HepG2 (cell line): ENCODE results near the gene SLC13A3. TPM values are rescaled to one million over a fixed set of nuclear protein-coding genes. Genes with fewer than 3 reads are reported as not detected.

Experiments used
- BHLHE40 ChIP-seq: IDR thresholded peaks from 2 replicates; pipeline ENCODE4 v1.6.1; 2011; ENCODE audit warnings: low read length, improper control_type of control experiment
- DR1 ChIP-seq: sonication (generic); formaldehyde crosslinking; IDR thresholded peaks from 2 replicates; pipeline ENCODE4 v1.8.0; 2021; ENCODE audit warnings: mild to moderate bottlenecking, missing genetic modification reagents, inconsistent platforms
- FOXO1 ChIP-seq: sonication (generic); formaldehyde crosslinking; IDR thresholded peaks from 2 replicates; pipeline ENCODE4 v1.4.0; 2020; ENCODE audit warnings: missing genetic modification reagents
- NR3C1 ChIP-seq: sonication (generic); formaldehyde crosslinking; IDR thresholded peaks from 2 replicates; pipeline ENCODE4 v1.4.0; 2020; ENCODE audit warnings: missing genetic modification reagents
- RNF2 ChIP-seq: fragments of 450-650 bp; conservative IDR thresholded peaks from 2 replicates; pipeline ENCODE4 v1.6.1; 2016; ENCODE audit warnings: low read depth
- SKIL ChIP-seq: sonication (generic); formaldehyde crosslinking; IDR thresholded peaks from 2 replicates; pipeline ENCODE4 v1.8.0; 2022; ENCODE audit warnings: missing genetic modification reagents, mild to moderate bottlenecking, moderate library complexity, borderline replicate concordance
- SOX5 ChIP-seq: IDR thresholded peaks from 2 replicates; pipeline ENCODE4 v1.6.1; 2016; ENCODE audit warnings: borderline replicate concordance
- TAF1 ChIP-seq: sonication (generic); formaldehyde crosslinking; IDR thresholded peaks from 2 replicates; pipeline ENCODE4 v1.4.0; 2020; ENCODE audit warnings: missing genetic modification reagents
- TRIM24 ChIP-seq: sonication (generic); formaldehyde crosslinking; IDR thresholded peaks from 2 replicates; pipeline ENCODE4 v1.8.0; 2022; ENCODE audit warnings: mild to moderate bottlenecking, missing genetic modification reagents
- ZBTB42 ChIP-seq: sonication (generic); formaldehyde crosslinking; IDR thresholded peaks from 2 replicates; pipeline ENCODE4 v1.5.0; 2020; ENCODE audit warnings: mild to moderate bottlenecking, missing genetic modification reagents
- ZMYM4 ChIP-seq: sonication (generic); formaldehyde crosslinking; IDR thresholded peaks from 2 replicates; pipeline ENCODE4 v1.8.1; 2023; ENCODE audit warnings: mild to moderate bottlenecking, missing genetic modification reagents
- ZNF18 ChIP-seq: sonication (generic); formaldehyde crosslinking; IDR thresholded peaks from 2 replicates; pipeline ENCODE4 v1.8.0; 2022; ENCODE audit warnings: mild to moderate bottlenecking, missing genetic modification reagents; ENCODE audit not compliant: insufficient replicate concordance
- ZNF253 ChIP-seq: sonication (generic); formaldehyde crosslinking; IDR thresholded peaks from 2 replicates; pipeline ENCODE4 v1.8.0; 2022; ENCODE audit warnings: mild to moderate bottlenecking, missing genetic modification reagents, borderline replicate concordance
- ZNF501 ChIP-seq: sonication (generic); formaldehyde crosslinking; IDR thresholded peaks from 2 replicates; pipeline ENCODE4 v1.5.1; 2020; ENCODE audit warnings: mild to moderate bottlenecking, moderate library complexity, missing genetic modification reagents
- ZNF652 ChIP-seq: IDR thresholded peaks from 2 replicates; pipeline ENCODE4 v1.6.1; 2016; ENCODE audit warnings: low read depth, borderline replicate concordance
- ZNF883 ChIP-seq: sonication (generic); formaldehyde crosslinking; IDR thresholded peaks from 2 replicates; pipeline ENCODE4 v1.5.1; 2020; ENCODE audit warnings: mild to moderate bottlenecking, missing genetic modification reagents; ENCODE audit errors: not compliant biosample characterization
- polyA plus RNA-seq, 8 experiments: library from polyadenylated mRNA; depleted of rRNA in 3 of 8; stranded (reverse) in 7 of 8; unstranded in 1 of 8; fragments of >200 nt; fragmentation: Illumina TruSeq in 4 of 8; extraction: Trizol in 4 of 8; gene quantifications; 2 replicates each; pipeline versions ENCODE4 v1.2.1 to v1.2.3, GENCODE V29; 2011 to 2016; ENCODE audit warnings: low read depth in 4 of 8, missing spikeins in 1 of 8, mixed read lengths in 1 of 8; ENCODE audit not compliant: insufficient read depth in 1 of 8
- total RNA-seq, 5 experiments: library from RNA; depleted of rRNA; stranded (reverse); fragments of >200 nt; fragmentation: Illumina TruSeq; extraction: Trizol; gene quantifications; 2 replicates each; pipeline ENCODE4 v1.2.3, GENCODE V29; 2016; ENCODE audit warnings: low read depth in 1 of 5
- TF ChIP-seq, protein P1 (sequence below): sonication (generic); formaldehyde crosslinking; IDR thresholded peaks from 2 replicates; pipeline ENCODE4 v1.5.0; 2020; ENCODE audit warnings: mild to moderate bottlenecking, low read depth, missing genetic modification reagents, borderline replicate concordance
- TF ChIP-seq, protein P2 (sequence below): sonication (generic); formaldehyde crosslinking; conservative IDR thresholded peaks from 2 replicates; pipeline ENCODE4 v1.4.0; 2020; ENCODE audit warnings: mild to moderate bottlenecking, missing genetic modification reagents, moderate library complexity

The SLC13A3 gene
- total and polyA plus RNA-seq, 2 of the 13 experiments (the other 11 are each of a cell fraction or from before 2014, with no cell fraction given) = 66.5 to 76.0 TPM

- TF ChIP-seq SKIL (CRISPR knock-in tag) (no peak), ZNF652 (CRISPR knock-in tag) (no peak), ZNF501 (CRISPR knock-in tag) (no peak), ZMYM4 (no peak), ZBTB42 (CRISPR knock-in tag) (no peak), ZNF253 (CRISPR knock-in tag) (0 out of 2 replicates have a peak, but pooled peaks have one; percentile 14), RNF2 (no peak), TAF1 (no peak), SOX5 (CRISPR knock-in tag) (0 out of 2 replicates have a peak, but pooled peaks have one; percentile 8), TRIM24 (CRISPR knock-in tag) (no peak), BHLHE40 (no peak), ZNF18 (peak; percentile 4), FOXO1 (no peak), DR1 (CRISPR knock-in tag) (no peak), NR3C1 (CRISPR knock-in tag) (no peak), ZNF883 (CRISPR knock-in tag) (no peak)
- TF ChIP-seq, protein P1, sequence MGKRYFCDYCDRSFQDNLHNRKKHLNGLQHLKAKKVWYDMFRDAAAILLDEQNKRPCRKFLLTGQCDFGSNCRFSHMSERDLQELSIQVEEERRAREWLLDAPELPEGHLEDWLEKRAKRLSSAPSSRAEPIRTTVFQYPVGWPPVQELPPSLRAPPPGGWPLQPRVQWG = no peak
- TF ChIP-seq, protein P2, sequence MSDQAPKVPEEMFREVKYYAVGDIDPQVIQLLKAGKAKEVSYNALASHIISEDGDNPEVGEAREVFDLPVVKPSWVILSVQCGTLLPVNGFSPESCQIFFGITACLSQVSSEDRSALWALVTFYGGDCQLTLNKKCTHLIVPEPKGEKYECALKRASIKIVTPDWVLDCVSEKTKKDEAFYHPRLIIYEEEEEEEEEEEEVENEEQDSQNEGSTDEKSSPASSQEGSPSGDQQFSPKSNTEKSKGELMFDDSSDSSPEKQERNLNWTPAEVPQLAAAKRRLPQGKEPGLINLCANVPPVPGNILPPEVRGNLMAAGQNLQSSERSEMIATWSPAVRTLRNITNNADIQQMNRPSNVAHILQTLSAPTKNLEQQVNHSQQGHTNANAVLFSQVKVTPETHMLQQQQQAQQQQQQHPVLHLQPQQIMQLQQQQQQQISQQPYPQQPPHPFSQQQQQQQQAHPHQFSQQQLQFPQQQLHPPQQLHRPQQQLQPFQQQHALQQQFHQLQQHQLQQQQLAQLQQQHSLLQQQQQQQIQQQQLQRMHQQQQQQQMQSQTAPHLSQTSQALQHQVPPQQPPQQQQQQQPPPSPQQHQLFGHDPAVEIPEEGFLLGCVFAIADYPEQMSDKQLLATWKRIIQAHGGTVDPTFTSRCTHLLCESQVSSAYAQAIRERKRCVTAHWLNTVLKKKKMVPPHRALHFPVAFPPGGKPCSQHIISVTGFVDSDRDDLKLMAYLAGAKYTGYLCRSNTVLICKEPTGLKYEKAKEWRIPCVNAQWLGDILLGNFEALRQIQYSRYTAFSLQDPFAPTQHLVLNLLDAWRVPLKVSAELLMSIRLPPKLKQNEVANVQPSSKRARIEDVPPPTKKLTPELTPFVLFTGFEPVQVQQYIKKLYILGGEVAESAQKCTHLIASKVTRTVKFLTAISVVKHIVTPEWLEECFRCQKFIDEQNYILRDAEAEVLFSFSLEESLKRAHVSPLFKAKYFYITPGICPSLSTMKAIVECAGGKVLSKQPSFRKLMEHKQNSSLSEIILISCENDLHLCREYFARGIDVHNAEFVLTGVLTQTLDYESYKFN (CRISPR knock-in tag) = no peak
Observed at GRCh38 chr20:46688151-46689081, 37.2 kb upstream of the SLC13A3 start (continued).
